CD14-positive monocyte (primary cell): Measurements from ENCODE around the gene CCNDBP1. TPM values are rescaled to one million over a fixed set of nuclear protein-coding genes. Genes with fewer than 3 reads are reported as not detected.
"Not testable (repeated sequence)": the region's sequence is repeated elsewhere in the genome, so short reads cannot be mapped to it uniquely, and the experiment has no call there.

Source experiments
- DNase-seq, 3 donors: peaks; one replicate each; pipeline ENCODE4 v3.0.0-alpha.2; 2011 to 2022
- H2AFZ ChIP-seq: 2 replicates; pipeline ENCODE4 v1.6.0; 2012; ENCODE audit warnings: mild to moderate bottlenecking, low read depth, low read length, inconsistent platforms; ENCODE audit not compliant: insufficient read depth, poor library complexity, severe bottlenecking
- H3K27ac ChIP-seq, 2 donors: 1 replicate in 1 of 2; 2 replicates in 1 of 2; pipeline ENCODE4 v1.5.1; 2012 to 2013; ENCODE audit warnings: low read length in 2 of 2, control low read depth in 1 of 2, inconsistent platforms in 1 of 2, low read depth in 1 of 2, mild to moderate bottlenecking in 1 of 2
- H3K27me3 ChIP-seq, 2 donors: one replicate each; pipeline versions ENCODE4 v1.6.0 to v1.6.1; 2011 to 2013; ENCODE audit warnings: low read length in 2 of 2; ENCODE audit not compliant: control insufficient read depth in 2 of 2, insufficient read depth in 2 of 2
- H3K36me3 ChIP-seq, 2 donors: replicated peaks in 1 of 2; 1 replicate in 1 of 2; 2 replicates in 1 of 2; pipeline versions ENCODE4 v1.5.1 to v1.6.1; 2012 to 2013; ENCODE audit warnings: low read length in 2 of 2, control low read depth in 1 of 2, inconsistent platforms in 1 of 2, mild to moderate bottlenecking in 1 of 2; ENCODE audit not compliant: insufficient read depth in 2 of 2, control insufficient read depth in 1 of 2
- H3K4me1 ChIP-seq, 2 donors: 1 replicate in 1 of 2; 2 replicates in 1 of 2; pipeline versions ENCODE4 v1.5.1 to v1.6.1; 2012 to 2013; ENCODE audit warnings: low read length in 2 of 2, control low read depth in 1 of 2, inconsistent platforms in 1 of 2, mild to moderate bottlenecking in 1 of 2, moderate library complexity in 1 of 2; ENCODE audit not compliant: insufficient read depth in 2 of 2, control insufficient read depth in 1 of 2
- H3K4me2 ChIP-seq: replicated peaks from 2 replicates; pipeline ENCODE3; 2012; ENCODE audit warnings: low read length, moderate library complexity, mild to moderate bottlenecking; ENCODE audit not compliant: poor library complexity, severe bottlenecking; ENCODE audit errors: extremely low read depth
- H3K4me3 ChIP-seq, 3 experiments: fragments of 200-600 bp in 1 of 3; sonication (generic) in 1 of 3; replicated peaks in 1 of 3; 1 replicate in 2 of 3; 2 replicates in 1 of 3; pipeline ENCODE4 v1.5.1; 2011 to 2013; ENCODE audit warnings: low read length in 3 of 3, mild to moderate bottlenecking in 3 of 3, control low read depth in 2 of 3, low read depth in 2 of 3, inconsistent platforms in 1 of 3, moderate library complexity in 1 of 3
- H3K79me2 ChIP-seq: 2 replicates; pipeline ENCODE4 v1.6.0; 2012; ENCODE audit warnings: mild to moderate bottlenecking, control low read depth, inconsistent platforms, low read length, moderate library complexity; ENCODE audit not compliant: insufficient read depth
- H3K9ac ChIP-seq: 2 replicates; pipeline ENCODE4 v1.6.0; 2017; ENCODE audit warnings: low read length, mild to moderate bottlenecking; ENCODE audit not compliant: insufficient read depth, poor library complexity, severe bottlenecking
- H3K9me3 ChIP-seq, 2 donors: replicated peaks in 1 of 2; 1 replicate in 1 of 2; 2 replicates in 1 of 2; pipeline versions ENCODE4 v1.5.1 to v1.6.1; 2012 to 2013; ENCODE audit warnings: low read length in 2 of 2, control low read depth in 1 of 2; ENCODE audit not compliant: control insufficient read depth in 1 of 2, insufficient read depth in 1 of 2
- H4K20me1 ChIP-seq: 2 replicates; pipeline ENCODE4 v1.6.0; 2012; ENCODE audit warnings: mild to moderate bottlenecking, low read length, control low read depth, moderate library complexity; ENCODE audit not compliant: insufficient read depth
- H3K27ac Mint-ChIP-seq, 7 donors: one replicate each; pipeline ENCODE4 v1.8.0; 2020; ENCODE audit warnings: mild to moderate bottlenecking in 7 of 7, mixed read lengths in 7 of 7, moderate library complexity in 6 of 7, inconsistent platforms in 2 of 7
- H3K27me3 Mint-ChIP-seq, 3 donors: one replicate each; pipeline ENCODE4 v1.8.0; 2021 to 2022; ENCODE audit warnings: low read depth in 3 of 3, mild to moderate bottlenecking in 3 of 3, mixed read lengths in 3 of 3, moderate library complexity in 3 of 3, inconsistent platforms in 1 of 3
- H3K36me3 Mint-ChIP-seq, 2 donors: one replicate each; pipeline ENCODE4 v1.8.0; 2020; ENCODE audit warnings: mixed read lengths in 2 of 2, inconsistent platforms in 1 of 2, mild to moderate bottlenecking in 1 of 2
- H3K4me1 Mint-ChIP-seq: one replicate; pipeline ENCODE4 v1.8.0; 2020; ENCODE audit warnings: mild to moderate bottlenecking, mixed read lengths
- H3K4me3 Mint-ChIP-seq, 2 donors: one replicate each; pipeline ENCODE4 v1.8.0; 2020; ENCODE audit warnings: mild to moderate bottlenecking in 2 of 2, mixed read lengths in 2 of 2, moderate library complexity in 1 of 2
- H3K9me3 Mint-ChIP-seq, 7 donors: one replicate each; pipeline ENCODE4 v1.8.0; 2020 to 2022; ENCODE audit warnings: mixed read lengths in 7 of 7, mild to moderate bottlenecking in 6 of 7, moderate library complexity in 6 of 7, inconsistent platforms in 2 of 7
- CTCF ChIP-seq: fragments of 200-600 bp; IDR thresholded peaks from one replicate; pipeline ENCODE4 v1.8.0; 2022; ENCODE audit warnings: antibody characterized with exemption, mild to moderate bottlenecking
- WGBS: methylation state at CpG from one replicate; pipeline ENCODE4 v1.1.5; 2013; ENCODE audit warnings: missing lambda C conversion rate; ENCODE audit not compliant: insufficient coverage; 5-methylcytosine and 5-hydroxymethylcytosine counted together
- intact Hi-C, 2 donors: fragments of 100-400 bp; cut with micrococcal nuclease; formaldehyde crosslinking; loops; one replicate each; pipeline versions ENCODE4 v1.15.0 to v1.15.1; 2023
- polyA plus RNA-seq, 3 donors: library from polyadenylated mRNA; depleted of rRNA in 1 of 3; unstranded in 2 of 3; stranded (reverse) in 1 of 3; fragments of 300-500 nt in 2 of 3; fragments of >200 nt in 1 of 3; fragmentation: Illumina TruSeq in 2 of 3; gene quantifications; 1 replicate in 2 of 3; 2 replicates in 1 of 3; pipeline ENCODE4 v1.2.3, GENCODE V29; 2012 to 2021

Gene CCNDBP1
- polyA plus RNA-seq, 3 donors, result 79.2 to 205 (median 196) TPM

- H4K20me1 ChIP-seq, intact Hi-C loops, H3K79me2 ChIP-seq, H3K27ac Mint-ChIP-seq, H3K4me3 Mint-ChIP-seq, H3K9ac ChIP-seq, H3K4me1 Mint-ChIP-seq, H2AFZ ChIP-seq, H3K4me2 ChIP-seq, H3K27ac ChIP-seq, H3K27me3 ChIP-seq, DNase-seq, H3K4me3 ChIP-seq, H3K9me3 ChIP-seq, H3K4me1 ChIP-seq, H3K27me3 Mint-ChIP-seq: not testable (repeated sequence)
- peaks cover 34 to 44% of the 10 kb centered on the region in 2 donors for H3K36me3 ChIP-seq
- 100% methylated on average over 3 of the region's 4 CpGs for WGBS
- peaks cover 39 to 59% of the 10 kb centered on the region in 2 donors for H3K36me3 Mint-ChIP-seq
- peaks cover 0 to 14% (median 3%) of the 10 kb centered on the region in 7 donors for H3K9me3 Mint-ChIP-seq
Measured at GRCh38 chr15:43198556-43198955, 13.4 kb downstream of the CCNDBP1 start.

- H3K4me2 ChIP-seq, result no peak overlapping the region
- intact Hi-C loops, result no loop called here
- Mint-ChIP-seq H3K27ac (no peak overlapping the region), H3K4me3 (no peak overlapping the region), H3K9me3 (peaks cover 0 to 14% (median 3%) of the 10 kb centered on the region in 7 donors), H3K27me3 (peaks cover 1 to 5% (median 2%) of the 10 kb centered on the region in 3 donors), H3K36me3 (peaks cover 39 to 57% of the 10 kb centered on the region in 2 donors), H3K4me1 (peaks cover 2% of the 10 kb centered on the region)
- H3K9me3 ChIP-seq, result no peaks in the 10 kb centered on the region
- peaks cover 4% of the 10 kb centered on the region for H4K20me1 ChIP-seq
- WGBS, result 100% methylated on average over 2 of the region's 3 CpGs
- no peak overlapping the region for H3K4me3 ChIP-seq
- H2AFZ ChIP-seq, result no peak overlapping the region
- no peak overlapping the region for H3K9ac ChIP-seq
- no peaks in the 10 kb centered on the region for H3K27me3 ChIP-seq
- peaks cover 30 to 40% of the 10 kb centered on the region in 2 donors for H3K36me3 ChIP-seq
- no peak for TF ChIP-seq CTCF
- H3K4me1 ChIP-seq, result no peaks in the 10 kb centered on the region
- H3K79me2 ChIP-seq, result no peaks in the 10 kb centered on the region
- no peak overlapping the region for H3K27ac ChIP-seq
- DNase-seq, result no peak
Measured at GRCh38 chr15:43198992-43199391, 13.8 kb downstream of the CCNDBP1 start.
